GM19467 (cell line): ENCODE measurements around the gene GPD1L.
"Not testable (repeated sequence)": the region's sequence is repeated elsewhere in the genome, so short reads cannot be mapped to it uniquely, and the experiment has no call there.

ENCODE experiments used
- ATAC-seq: cut with Tn5 transposase; IDR thresholded peaks from one replicate; pipeline ENCODE4 v1.9.1; 2021; ENCODE audit warnings: mild to moderate bottlenecking, moderate library complexity; ENCODE audit not compliant: unreplicated experiment

Gene GPD1L

DNA sequence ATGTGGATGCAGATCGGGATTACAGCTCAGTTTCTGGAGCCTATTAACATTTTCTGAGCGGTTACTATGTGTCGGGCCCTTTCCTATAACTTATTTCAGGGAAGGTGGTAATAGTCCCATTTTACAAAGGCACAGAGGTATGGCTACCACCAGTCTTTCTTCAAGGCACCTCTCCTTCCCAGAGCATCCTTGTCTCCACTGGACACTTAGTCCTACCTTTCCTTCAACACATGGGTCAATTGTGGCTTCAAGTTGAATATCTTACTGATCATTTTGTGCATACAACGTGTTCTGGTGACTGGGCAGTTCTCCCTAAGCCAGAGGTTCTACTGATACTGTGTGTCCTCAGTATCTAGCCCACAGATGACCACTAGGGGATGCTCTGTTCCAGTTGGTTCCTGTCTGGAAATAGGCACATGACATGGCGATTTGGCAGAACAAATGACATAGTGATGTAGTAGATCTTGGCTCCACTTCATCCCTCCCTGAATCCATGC lies 71.3 kb downstream of the GPD1L start:
- peak; percentile 83 for ATAC-seq

DNA sequence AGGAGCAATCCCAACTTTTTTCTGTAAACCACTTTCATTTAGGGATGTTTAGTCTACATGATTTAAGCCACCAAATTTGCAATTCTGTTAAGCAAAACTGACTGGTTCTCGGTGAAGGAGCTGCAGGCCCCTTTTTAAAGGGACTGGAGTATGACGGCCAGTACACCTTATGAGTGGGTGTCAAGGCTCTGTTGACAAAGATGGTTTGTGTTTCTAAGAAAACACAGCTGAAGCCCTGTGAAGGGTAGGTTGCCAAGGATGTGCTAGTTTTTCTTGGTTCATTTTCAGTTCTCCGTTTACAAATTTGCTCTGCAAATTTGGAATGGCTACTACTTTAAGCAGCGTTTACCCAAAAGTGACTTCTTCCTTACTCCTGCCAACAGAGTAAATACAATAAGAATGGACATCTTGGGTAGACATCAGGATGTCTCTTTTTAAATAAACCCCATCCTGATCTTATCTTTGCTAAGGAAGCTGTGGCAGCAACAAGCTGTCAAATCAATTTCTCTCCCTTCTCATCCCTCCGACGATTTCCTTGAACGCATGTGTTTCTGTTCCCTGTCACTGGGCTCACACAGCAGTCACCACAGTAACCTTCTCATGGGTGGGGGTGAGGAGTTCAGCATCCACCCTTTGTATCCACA lies 73.8 kb downstream of the GPD1L start:
- ATAC-seq: no peak

DNA sequence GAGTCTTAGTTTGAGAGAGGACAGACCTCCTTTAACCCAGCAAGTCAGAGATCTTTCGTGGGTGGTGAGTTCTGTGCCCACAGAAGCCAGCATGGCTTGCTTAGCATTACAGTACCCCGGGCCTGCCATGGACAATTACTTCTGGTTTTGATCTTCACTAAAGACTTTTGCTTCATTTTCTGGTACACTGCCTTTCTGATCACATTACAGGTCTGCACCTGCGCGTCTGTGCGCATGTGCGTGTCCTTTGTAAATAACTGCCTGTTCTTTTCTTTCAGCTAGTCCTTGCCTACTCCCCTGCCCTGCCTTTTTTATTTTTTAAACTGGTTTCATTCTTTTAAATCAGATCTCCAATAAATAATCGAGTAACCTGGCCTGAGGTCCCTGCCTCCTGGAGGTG lies 74.9 kb downstream of the GPD1L start:
- ATAC-seq: no peak

DNA sequence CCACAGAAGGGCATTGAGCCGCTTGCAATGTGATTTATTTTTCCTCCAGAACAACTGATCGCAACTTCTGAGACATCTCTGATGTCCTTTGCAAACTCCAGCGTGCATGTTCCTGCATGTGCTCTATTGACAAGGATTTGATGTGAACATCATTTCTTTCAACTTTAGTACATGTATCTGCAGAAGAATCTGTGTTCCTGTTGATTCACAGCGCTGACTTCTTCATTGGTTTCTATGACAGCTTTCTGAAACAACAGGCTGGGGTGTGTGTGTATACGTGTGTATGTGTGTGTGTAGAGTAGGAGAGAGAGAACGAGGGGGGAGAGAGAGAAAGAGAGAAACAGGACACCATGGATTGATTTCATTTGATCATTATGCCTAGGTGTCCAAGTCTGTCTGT lies 75.4 kb downstream of the GPD1L start:
- no peak for ATAC-seq

DNA sequence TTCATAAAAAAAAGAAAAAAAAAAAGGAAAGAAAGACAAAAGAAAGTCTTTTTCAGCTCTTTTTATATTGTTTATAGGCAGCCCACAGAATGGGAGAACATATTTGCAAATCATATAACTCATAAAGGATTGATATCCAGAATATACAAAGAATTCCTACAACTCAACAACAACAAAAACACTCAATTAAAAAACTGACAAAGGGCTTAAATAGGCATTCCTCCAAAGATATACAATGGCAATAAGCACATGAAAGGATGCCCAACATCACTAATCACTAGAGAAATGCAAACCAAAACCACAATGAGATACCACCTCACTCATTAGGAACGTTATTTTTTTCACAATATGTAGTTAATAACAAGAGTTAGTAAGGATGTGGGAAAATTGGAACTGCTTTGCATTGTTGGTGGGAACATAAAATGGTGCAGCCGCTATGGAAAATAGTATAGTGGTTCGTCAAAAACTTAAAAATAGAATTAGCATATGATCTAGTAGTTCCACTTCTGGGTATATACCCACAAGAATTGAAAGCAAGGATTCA lies 77.8 kb downstream of the GPD1L start:
- ATAC-seq: no peak

DNA sequence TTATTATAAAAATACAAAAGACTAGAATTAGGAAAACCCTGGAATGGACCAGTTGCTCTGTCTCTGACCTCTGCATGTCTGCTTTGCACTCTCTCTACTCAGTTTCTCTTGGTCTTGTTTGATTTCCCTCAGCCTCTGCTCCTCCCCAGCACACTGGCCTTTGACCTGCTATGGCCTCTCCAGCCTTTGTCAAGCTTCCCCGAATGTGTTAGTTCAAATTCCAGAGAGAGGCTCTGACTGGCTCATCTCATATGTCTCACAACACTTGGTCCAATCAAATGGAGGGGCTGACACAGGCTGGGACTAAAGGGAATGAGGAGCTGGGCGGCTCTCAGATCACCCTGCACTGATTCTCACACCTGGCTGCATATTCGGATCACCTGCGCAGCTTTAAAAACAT lies 79.7 kb downstream of the GPD1L start:
- ATAC-seq: no peak

DNA sequence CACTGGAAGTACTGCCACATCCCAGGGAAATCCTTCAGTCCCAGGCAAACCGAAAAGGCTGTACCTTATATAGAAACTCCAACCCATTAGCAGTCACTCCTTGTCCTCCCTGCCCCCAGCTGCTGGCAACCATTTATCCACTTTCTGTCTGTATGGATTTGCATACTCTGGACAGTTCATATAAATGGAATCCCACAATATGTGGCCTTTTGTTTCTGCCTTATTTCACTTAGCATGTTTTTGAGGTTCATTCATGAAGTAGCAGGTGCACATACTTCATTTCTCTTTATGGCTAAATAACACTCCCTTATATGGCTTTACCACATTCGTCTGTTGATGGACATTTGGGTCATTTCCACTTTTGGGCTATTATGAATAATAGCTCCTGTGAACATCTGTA lies 80.5 kb downstream of the GPD1L start:
- no peak for ATAC-seq

DNA sequence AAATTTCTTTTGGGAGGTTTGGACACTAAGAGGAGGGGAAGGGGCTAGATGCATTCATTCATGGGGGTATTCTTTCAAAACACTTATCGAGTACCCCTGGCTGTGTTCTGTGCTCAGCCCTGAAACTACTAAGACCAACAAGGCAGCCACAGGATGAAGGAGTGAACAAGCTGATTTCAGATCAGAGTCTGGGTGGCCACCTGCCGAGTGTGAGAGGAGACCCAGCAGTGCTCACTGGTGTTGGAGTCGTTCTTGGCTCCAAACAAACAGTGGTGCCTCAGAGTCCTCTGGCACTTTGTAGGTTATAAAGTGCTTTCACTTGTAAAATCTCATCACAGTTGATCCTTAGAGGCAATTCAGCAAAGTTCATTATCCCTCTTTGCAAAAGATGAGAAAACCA lies 83.3 kb downstream of the GPD1L start:
- ATAC-seq: no peak

DNA sequence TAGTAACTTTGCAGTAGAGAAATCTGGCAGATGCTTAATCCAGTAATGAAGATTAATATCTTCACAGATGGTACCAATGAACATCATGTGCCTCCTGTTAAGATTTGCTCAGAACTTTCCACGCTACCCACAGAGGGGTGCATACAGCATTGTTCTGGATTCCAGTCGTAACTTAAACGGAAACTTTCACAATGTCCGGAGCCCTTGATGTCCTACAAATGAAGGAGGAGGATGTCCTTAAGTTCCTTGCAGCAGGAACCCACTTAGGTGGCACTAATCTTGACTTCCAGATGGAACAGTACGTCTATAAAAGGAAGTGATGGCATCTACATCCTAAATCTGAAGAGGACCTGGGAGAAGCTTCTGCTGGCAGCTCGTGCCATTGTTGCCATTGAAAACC lies 84.1 kb downstream of the GPD1L start:
- ATAC-seq: not testable (repeated sequence)

DNA sequence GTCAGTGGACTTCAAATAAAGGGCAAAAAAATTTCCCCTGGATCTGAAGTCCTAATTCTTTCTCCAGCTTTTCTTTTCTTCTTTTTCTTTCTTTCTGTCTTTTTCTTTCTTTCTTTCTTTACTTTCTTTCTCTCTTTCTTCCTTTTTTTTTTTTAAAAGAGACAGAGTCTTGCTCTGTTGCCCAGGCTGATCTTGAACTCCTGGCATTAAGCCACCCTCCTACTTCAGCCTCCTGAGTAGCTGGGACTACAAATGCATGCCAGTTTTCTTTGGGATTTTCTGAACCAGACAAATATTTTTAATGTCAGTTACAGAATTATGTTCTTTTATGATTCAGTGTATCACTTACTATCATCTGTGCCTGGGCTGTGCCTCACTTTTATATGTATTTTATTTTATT lies 86.7 kb downstream of the GPD1L start:
- ATAC-seq: no peak

DNA sequence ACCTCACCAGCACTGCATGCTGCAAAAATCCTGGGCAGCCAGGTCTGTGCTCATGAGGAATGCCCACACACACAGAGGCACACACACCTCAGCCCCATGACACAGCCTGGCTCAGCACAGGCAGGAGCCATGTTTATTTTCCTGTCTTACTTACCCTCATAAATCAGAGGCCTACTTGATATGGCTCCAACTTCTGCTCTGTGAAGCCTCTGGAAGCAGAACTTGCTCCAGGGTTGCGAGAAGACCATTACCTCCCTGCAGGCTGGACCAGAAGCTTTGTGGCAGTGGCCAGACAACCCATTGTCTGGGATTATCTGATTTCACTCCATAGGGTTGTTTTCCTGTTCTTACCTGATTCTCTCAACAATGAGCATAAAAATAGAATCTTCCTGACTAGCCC lies 88.2 kb downstream of the GPD1L start:
- no peak for ATAC-seq

DNA sequence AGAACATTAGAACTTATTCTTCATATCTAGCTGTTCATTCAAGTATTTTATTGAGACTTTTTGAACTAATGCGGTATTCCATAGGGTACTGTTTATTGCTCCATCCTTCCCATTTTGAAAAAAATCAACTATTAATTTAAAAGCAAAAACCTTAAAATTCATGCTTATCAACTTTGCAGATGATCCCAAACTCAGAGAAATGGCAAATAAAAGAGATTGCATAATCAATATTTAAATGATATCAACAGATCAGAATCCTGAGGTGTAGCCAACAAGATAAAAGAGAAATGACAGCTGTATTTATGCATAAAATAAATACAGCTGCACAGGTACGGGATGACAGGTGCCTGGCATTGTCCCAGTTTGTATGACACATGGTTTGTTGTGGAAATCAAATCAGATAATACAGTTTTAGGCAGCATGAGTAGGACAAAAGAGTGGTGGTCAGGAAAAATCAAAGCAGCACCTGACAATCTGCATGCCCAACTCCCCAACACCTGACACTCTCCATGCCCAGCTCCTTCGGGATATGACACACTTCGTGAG lies 89.6 kb downstream of the GPD1L start:
- ATAC-seq: no peak

DNA sequence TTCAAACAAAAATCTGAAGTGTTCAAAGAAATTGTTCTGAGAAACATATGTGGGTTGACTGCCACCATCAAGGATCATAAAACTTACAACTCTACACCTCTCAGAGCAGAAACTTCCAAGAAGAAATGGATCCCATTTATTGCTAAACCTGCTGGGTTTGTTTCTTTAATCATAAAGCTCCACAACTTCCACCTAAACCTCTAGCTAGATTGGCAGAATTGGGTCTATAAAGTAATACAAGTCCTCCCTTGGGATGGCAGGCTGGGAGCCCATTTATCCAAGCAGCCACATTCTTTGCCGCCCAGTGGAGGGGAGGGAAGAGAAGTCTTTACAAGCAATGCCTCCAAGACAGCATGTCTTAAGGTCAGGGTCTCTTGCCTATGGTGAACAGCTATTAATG lies 91.6 kb downstream of the GPD1L start:
- ATAC-seq: no peak

DNA sequence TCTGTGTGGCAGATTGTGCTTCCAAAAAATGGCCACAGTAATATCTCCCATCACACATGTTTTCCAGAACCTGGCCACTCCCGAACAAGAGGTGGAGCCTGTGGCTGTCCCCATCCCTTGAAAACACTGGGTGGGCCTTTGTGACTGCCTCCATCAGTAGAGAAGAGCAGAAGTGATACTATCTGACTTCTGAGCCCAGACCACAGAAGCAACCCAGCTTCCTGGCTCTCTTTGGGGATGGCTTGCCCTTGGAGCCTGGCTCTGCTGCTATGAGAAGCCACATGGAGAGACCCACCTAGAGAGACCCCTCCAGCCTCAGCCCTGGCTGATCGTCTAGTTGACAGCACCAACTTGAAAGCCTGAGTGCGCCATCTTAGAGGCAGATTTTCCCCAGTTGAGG lies 92.3 kb downstream of the GPD1L start:
- no peak for ATAC-seq

DNA sequence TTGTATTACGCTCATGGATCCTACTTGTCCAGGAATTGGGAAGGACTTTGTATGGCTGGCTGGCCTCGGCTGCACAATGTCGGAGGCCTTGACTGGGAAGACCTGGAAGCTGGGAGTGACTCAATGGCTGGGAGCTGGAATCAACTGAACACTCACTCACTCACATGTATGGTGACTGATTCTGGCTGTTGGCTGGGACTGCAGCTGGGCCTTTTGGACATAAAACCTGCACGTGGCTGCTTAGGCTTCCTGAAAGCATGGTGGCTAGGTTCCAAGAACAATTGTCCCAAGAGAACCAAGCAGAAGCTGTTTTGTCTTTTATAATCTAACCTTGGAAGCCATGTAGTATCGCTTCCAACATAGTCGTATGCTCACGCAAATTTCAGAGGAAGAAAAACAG lies 94.1 kb downstream of the GPD1L start:
- no peak for ATAC-seq

DNA sequence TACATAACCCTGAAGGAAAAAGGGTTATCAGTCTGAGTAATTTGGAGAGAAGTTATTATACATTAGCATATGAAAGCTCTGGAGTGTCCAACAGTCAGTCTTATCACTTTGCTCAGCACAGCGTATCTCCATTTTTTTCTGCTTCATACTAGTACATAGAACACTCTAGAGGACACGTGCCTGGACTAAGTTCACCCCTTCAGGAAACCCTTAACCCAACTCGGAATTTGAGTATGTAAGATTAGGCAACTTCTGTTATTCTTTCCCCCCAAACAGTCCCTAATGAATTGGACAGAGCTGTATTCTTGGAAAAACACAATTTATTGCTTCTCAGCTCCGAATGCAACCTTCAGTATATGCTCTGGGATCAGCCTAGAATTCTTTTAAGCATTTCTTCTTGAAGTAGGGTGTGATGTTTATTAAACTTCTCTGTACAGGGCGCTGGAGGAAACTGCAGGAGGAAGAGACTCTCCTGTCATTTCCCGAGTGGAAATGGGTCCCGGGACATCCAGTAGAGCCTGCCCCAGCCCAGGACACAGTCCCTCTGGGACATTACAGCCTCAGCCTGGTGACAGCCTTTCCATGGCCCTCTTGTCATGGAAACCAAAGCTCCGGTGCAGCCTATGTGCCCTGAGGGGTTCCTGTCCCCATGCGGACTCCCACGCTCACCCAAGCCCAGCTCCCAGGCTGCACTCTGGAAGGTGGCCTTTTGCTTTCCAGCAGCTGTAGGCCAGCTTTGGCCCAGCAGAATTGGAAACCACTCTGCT lies 94.8 kb downstream of the GPD1L start:
- no peak for ATAC-seq

DNA sequence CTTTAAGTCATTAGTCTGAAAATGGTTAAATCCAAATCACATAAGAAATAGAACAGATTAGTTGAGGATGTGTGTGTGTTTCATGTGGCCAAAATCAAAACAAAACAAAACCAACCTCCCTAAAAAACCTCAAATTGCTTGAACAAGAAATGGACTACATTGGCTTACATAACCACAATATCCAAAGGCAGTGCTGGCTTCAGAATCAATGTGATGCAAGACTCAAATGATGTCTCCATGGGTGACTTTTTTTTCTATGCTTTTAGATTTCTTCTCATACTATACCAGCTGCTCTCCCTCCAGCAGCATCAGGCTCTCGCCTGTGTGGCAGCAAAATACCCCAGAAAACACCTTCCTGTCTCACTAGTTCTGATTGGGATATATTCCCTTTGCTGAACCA lies 96.1 kb downstream of the GPD1L start:
- no peak for ATAC-seq

DNA sequence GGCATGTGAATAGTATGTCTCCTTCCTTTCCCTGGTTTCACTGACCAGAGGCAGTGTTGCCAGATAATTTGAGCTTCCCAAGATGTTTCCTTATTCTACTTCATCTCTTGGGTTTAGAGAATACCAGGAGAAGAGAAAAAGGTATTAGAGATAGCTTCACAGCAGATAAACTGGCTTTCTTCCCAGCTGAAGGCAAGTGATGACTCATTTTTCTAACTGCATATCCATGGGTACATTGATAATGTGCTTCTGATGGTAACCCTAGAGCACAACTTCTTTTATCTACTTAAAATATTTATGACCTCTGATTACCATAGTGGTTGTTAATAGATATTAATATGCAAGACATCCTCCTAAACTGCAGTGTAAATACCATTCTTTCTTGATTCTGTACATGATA lies 97.4 kb downstream of the GPD1L start:
- no peak for ATAC-seq

DNA sequence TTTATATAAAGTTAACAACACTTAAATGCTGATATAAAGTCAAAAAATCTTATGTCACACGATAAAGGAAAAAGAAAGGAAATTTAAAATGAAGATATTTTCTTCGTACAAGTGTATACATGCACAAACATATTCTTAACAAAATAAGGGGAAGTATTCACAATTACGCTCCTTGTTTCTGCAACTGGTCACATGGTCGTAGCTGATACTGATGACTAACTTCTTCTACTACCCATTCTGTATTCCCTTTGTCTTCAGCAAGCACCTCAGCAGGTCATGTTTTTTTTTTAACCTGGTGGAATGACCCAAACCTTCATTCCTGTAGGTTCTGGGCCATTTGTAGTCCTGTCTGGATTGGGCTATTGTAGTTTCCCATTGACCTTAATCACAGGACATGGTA lies 102.0 kb downstream of the GPD1L start:
- ATAC-seq: no peak

DNA sequence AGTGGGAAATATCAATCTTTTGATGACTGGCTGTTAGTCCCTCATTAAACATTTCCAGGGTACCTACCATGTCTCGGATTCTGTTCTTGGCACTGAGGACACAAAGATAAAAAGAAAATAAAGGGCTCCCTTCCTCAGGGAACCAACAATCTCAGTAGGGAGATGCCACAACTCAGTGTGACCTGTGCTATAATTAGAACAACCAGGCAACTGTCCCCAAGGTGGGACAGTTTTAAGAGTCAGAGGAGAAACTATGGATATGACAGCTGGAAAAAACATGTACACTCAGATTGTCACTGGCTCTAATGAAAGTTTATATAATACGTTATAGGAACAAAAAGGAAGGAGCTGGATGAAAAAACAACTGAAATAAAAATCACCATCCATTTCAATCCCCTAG lies 108.8 kb downstream of the GPD1L start:
- no peak for ATAC-seq

DNA sequence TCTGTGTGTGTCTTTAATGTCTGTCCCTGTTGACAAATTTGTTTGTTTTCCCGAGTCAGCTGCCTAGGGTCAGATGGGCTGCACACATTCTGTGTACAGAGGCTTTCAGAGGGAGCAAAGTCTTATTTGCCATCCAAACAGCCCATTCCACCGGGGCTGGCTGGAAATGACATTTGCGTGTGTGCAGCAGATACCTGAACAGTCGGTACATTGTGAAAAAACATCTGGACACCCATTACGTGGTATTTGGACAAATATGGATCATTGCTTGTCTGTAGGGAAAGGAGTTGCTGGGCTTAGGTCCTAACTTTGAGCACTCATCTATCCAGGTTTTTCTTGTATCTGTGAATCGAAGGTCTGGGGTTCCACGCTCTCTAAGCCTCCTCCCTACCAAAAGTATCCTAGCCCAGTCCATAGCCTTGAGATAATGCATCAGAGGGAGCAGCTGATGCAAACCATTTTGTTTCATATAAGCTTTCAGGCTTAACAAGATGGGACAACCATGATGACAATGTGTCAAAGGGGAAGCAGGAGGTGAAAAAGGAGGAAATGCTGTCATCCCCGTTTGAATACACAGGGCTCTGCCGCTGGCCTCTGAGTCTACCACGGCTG lies 109.9 kb downstream of the GPD1L start:
- no peak for ATAC-seq

DNA sequence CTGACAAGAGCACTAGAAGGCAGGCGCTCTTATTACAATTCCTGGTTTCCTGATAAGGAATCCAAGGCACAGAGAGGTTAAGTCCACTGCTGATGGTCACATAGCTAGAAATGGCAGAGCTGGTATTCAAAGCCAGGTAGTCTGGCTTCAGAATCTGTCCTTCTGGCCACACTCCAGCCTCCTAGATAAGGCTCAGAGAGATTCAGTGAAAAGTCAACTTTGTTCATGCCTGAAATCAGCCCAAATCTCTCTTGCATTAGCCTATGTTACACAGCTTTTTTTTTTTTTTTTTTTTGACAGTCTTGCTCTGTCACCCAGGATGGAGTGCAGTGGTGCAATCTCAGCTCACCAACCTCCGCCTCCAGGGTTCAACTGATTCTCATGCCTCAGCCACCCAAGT lies 110.9 kb downstream of the GPD1L start:
- no peak for ATAC-seq
